Measurements from ENCODE around the gene SUN1. TPM values are rescaled to one million over a fixed set of nuclear protein-coding genes. Genes with fewer than 3 reads are reported as not detected.
"Not testable (repeated sequence)": the region's sequence is repeated elsewhere in the genome, so short reads cannot be mapped to it uniquely, and the experiment has no call there.

Gene SUN1
- total RNA-seq, 1 experiment from 2014 or later = 181 TPM

GRCh38 chr7:908159-908581, 75.9 kb downstream of the SUN1 start:
- Histone ChIP-seq H3K9me2 (ENCODE audit: insufficient read depth) (no peaks in the 10 kb centered on the region), H2AFZ (ENCODE audit: low read depth, low read length, poor library complexity, severe bottlenecking) (no peak overlapping the region), H3K36me3 (ENCODE audit: control insufficient read depth in 1 of 2, insufficient read depth in 2 of 2, low read length in 2 of 2) (no peaks in the 10 kb centered on the region), H3K27me3 (ENCODE audit: insufficient read depth, low read length) (0 out of 2 replicates have a peak, but pooled peaks cover 2% of the 10 kb centered on the region), H3K4me1 (ENCODE audit: control insufficient read depth in 1 of 2, insufficient read depth in 2 of 2, low read length in 2 of 2) (peaks cover 3 to 12% of the 10 kb centered on the region in 2 experiments; a peak in 2 of 4 replicates), H3K79me2 (ENCODE audit: insufficient read depth, low read length) (no peaks in the 10 kb centered on the region), H3K9ac (ENCODE audit: low read length) (no peak overlapping the region), H3K27ac (ENCODE audit: low read depth, low read length) (no peak overlapping the region; the same call in 1 of the 2 replicates), H4K20me1 (ENCODE audit: insufficient read depth) (no peaks in the 10 kb centered on the region), H3K9me3 (ENCODE audit: control insufficient read depth in 1 of 2, insufficient read depth in 1 of 2, low read depth in 1 of 2, low read length in 2 of 2) (no peaks in the 10 kb centered on the region), H3K4me2 (ENCODE audit: low read length) (no peak overlapping the region), H3K4me3 (replicated peaks in 1 of 2; ENCODE audit: low read depth in 1 of 2, low read length in 2 of 2) (no peak overlapping the region)
- CTCF ChIA-PET = no interaction called here
- intact Hi-C loops (cut with micrococcal nuclease) = loop anchor here (2.0 to 10.0 kb wide), 2 partner anchors 47 to 157 kb away; partner anchors contain the start of gene ADAP1
- BruUV-seq (replicated peaks) = no TSS peak
- RAD21 ChIA-PET (ENCODE audit: low non-redundant PET in 1 of 2, low total read pairs in 2 of 2, uncharacterized antibody in 2 of 2, unreplicated experiment in 2 of 2) = no interaction called here
- TF ChIP-seq SRF (IDR thresholded peaks at IDR 0.05; ENCODE audit: low read depth) (no peak), TCF7L2 (IDR thresholded peaks at IDR 0.05; ENCODE audit: borderline replicate concordance, extremely low read depth, insufficient read depth, insufficient read length) (no peak), MAX (IDR thresholded peaks at IDR 0.05) (no peak), SIN3A (IDR thresholded peaks at IDR 0.05; ENCODE audit: low read depth) (no peak)
- POLR2A ChIA-PET = no interaction called here
- no peak for ATAC-seq
- no peak for DNase-seq (ENCODE audit: low read depth, low spot score)

GRCh38 chr7:908591-909357, 76.5 kb downstream of the SUN1 start:
- Histone ChIP-seq H3K4me1 (ENCODE audit: control insufficient read depth in 1 of 2, insufficient read depth in 2 of 2, low read length in 2 of 2) (peaks cover 3 to 12% of the 10 kb centered on the region in 2 experiments), H3K27ac (ENCODE audit: low read depth, low read length) (peak overlapping the region; percentile 18; the same call in 1 of the 2 replicates), H3K4me3 (replicated peaks in 1 of 2; ENCODE audit: low read depth in 1 of 2, low read length in 2 of 2) (peak overlapping the region; percentile 11 to 48; a peak in 2 of 4 replicates), H3K4me2 (ENCODE audit: low read length) (peak overlapping the region; percentile 73)
- H3K36me3 ChIP-seq (ENCODE audit: control insufficient read depth in 1 of 2, insufficient read depth in 2 of 2, low read length in 2 of 2); H3K79me2 ChIP-seq (ENCODE audit: insufficient read depth, low read length); BruUV-seq (replicated peaks); DNase-seq (ENCODE audit: low read depth, low spot score); H2AFZ ChIP-seq (ENCODE audit: low read depth, low read length, poor library complexity, severe bottlenecking); H3K27me3 ChIP-seq (ENCODE audit: insufficient read depth, low read length); H3K9me3 ChIP-seq (ENCODE audit: control insufficient read depth in 1 of 2, insufficient read depth in 1 of 2, low read depth in 1 of 2, low read length in 2 of 2); H3K9me2 ChIP-seq (ENCODE audit: insufficient read depth); H4K20me1 ChIP-seq (ENCODE audit: insufficient read depth); H3K9ac ChIP-seq (ENCODE audit: low read length); POLR2A ChIA-PET: not testable (repeated sequence)
- intact Hi-C loops (cut with micrococcal nuclease) = loop anchor here (2.0 to 10.0 kb wide), 2 partner anchors 46 to 156 kb away; partner anchors contain the start of gene ADAP1
- ATAC-seq = peak; percentile 88
- CTCF ChIA-PET = interaction anchor here (1.4 kb wide), 1 partner anchor 36 kb away, joined by 3 read pairs; no protein-coding TSS in a partner anchor
- RAD21 ChIA-PET (ENCODE audit: low non-redundant PET in 1 of 2, low total read pairs in 2 of 2, uncharacterized antibody in 2 of 2, unreplicated experiment in 2 of 2) = interaction anchor here in 1 of 2 experiments (0.6 kb wide), 1 partner anchor 31 kb away, joined by 7 read pairs; no protein-coding TSS in a partner anchor
- peak; percentile 84 for TF ChIP-seq RAD21 (IDR thresholded peaks at IDR 0.05; ENCODE audit: low read depth)
- TF ChIP-seq CTCF (IDR thresholded peaks at IDR 0.05 in 2 of 3, conservative IDR thresholded peaks at IDR 0.05 in 1 of 3; ENCODE audit: borderline replicate concordance in 1 of 3, insufficient read depth in 1 of 3, low read depth in 2 of 3, low read length in 2 of 3) = peak; percentile 55 to 76 (median 72)
